A673 (cell line): ENCODE measurements around the gene C20orf144.

Experiments
- EZH2 ChIP-seq: fragments of 200-600 bp; sonication (generic); IDR thresholded peaks from 2 replicates; pipeline ENCODE4 v1.6.1; 2017; ENCODE audit warnings: borderline replicate concordance, low read depth, mild to moderate bottlenecking, mixed read lengths, antibody characterized with exemption, low read length; ENCODE audit not compliant: poor library complexity, severe bottlenecking
- TF ChIP-seq, protein P1 (sequence below): fragments of 300-800, 200-600 bp; sonication (generic); conservative IDR thresholded peaks from 2 replicates; pipeline ENCODE4 v1.5.1; 2017; ENCODE audit warnings: low read depth, mild to moderate bottlenecking, antibody characterized with exemption, low read length, moderate library complexity, mixed read lengths

DNA sequence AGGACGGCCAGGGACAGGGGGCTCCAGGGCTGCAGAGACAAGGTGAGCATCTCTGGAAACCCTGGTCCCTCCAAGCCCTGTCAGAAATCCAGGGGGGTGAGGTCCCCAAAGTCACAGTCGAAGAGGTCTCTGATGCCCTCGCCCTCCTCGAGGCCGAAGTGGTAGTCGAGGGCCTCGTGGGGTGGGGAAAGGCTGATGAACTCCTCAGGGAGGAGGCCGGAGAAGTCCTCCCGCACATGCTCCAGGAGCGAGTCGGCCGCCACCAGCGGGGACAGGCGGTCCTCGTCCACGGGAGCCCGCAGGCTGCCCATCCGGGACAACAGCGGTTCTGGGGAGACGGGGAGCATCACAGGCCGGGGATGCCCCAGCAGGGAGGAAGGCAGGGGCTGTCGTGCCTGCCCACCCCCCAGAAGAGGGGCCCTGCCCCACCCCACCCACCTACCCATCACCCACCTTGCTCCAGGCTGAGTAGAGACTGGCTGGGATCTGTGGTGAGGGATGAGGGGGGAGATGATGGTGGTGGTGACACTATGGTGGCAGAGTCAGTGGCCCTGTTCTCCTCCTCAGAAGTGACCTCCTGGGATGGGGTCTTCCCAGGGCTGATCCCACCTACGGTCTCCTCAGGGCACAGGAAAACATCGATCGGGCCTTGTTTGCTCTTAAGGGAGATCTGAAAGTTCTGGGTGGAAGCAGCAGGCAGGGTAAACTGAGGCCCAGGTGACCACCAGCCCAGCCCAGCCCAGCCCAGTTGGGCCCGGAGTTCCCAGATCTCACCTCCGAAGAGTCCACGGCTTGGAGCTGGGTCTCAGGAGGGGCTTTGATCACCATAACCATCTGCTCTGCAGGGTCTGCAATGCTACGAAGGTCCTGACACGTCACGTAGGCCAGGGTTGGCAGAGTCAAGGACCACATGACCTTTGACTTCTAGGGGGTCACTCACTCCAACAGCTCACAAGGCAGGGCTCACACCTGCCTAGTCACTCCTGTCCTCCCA is 14.8 kb downstream of the C20orf144 start:
- TF ChIP-seq EZH2: no peak
- TF ChIP-seq, protein P1, sequence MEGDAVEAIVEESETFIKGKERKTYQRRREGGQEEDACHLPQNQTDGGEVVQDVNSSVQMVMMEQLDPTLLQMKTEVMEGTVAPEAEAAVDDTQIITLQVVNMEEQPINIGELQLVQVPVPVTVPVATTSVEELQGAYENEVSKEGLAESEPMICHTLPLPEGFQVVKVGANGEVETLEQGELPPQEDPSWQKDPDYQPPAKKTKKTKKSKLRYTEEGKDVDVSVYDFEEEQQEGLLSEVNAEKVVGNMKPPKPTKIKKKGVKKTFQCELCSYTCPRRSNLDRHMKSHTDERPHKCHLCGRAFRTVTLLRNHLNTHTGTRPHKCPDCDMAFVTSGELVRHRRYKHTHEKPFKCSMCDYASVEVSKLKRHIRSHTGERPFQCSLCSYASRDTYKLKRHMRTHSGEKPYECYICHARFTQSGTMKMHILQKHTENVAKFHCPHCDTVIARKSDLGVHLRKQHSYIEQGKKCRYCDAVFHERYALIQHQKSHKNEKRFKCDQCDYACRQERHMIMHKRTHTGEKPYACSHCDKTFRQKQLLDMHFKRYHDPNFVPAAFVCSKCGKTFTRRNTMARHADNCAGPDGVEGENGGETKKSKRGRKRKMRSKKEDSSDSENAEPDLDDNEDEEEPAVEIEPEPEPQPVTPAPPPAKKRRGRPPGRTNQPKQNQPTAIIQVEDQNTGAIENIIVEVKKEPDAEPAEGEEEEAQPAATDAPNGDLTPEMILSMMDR: no peak
